Suprapubic skin (tissue), 3 donors: Measurements from ENCODE around the gene POLR2J.

Experiments used
- POLR2AphosphoS5 ChIP-seq, 3 donors: sonication (generic); formaldehyde crosslinking; IDR thresholded peaks; one replicate each; pipeline ENCODE4 v1.6.1; 2017; ENCODE audit warnings: antibody characterized with exemption in 3 of 3
- TF ChIP-seq, protein P1 (sequence below), 2 donors: fragments of 200-600 bp in 1 of 2; fragments of 450-650 bp in 1 of 2; sonication (generic) in 1 of 2; IDR thresholded peaks; one replicate each; pipeline ENCODE4 v1.5.1; 2016 to 2019; ENCODE audit warnings: antibody characterized with exemption in 2 of 2, mild to moderate bottlenecking in 1 of 2, moderate library complexity in 1 of 2

- TF ChIP-seq, protein P1, sequence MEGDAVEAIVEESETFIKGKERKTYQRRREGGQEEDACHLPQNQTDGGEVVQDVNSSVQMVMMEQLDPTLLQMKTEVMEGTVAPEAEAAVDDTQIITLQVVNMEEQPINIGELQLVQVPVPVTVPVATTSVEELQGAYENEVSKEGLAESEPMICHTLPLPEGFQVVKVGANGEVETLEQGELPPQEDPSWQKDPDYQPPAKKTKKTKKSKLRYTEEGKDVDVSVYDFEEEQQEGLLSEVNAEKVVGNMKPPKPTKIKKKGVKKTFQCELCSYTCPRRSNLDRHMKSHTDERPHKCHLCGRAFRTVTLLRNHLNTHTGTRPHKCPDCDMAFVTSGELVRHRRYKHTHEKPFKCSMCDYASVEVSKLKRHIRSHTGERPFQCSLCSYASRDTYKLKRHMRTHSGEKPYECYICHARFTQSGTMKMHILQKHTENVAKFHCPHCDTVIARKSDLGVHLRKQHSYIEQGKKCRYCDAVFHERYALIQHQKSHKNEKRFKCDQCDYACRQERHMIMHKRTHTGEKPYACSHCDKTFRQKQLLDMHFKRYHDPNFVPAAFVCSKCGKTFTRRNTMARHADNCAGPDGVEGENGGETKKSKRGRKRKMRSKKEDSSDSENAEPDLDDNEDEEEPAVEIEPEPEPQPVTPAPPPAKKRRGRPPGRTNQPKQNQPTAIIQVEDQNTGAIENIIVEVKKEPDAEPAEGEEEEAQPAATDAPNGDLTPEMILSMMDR (IDR thresholded peaks at IDR 0.05), result no peak
- TF ChIP-seq POLR2AphosphoS5 (IDR thresholded peaks at IDR 0.05), result no peak
Observed at GRCh38 chr7:102436118-102436517, 42.6 kb downstream of the POLR2J start.
